ENCODE results near the gene HAUS1.

- TF ChIP-seq CTCF (conservative IDR thresholded peaks at IDR 0.05; ENCODE audit: low read depth in 2 of 2), result no peak
- TF ChIP-seq POLR2AphosphoS5 (IDR thresholded peaks at IDR 0.05; ENCODE audit: low read depth), result no peak
- no peak for TF ChIP-seq REST (IDR thresholded peaks at IDR 0.05; ENCODE audit: unreplicated experiment)
- TF ChIP-seq CREB1 (CRISPR knock-in tag; IDR thresholded peaks at IDR 0.05; ENCODE audit: low read depth), result no peak
- no peak for TF ChIP-seq EZH2phosphoT487 (IDR thresholded peaks at IDR 0.05; ENCODE audit: unreplicated experiment)
- TF ChIP-seq EZH2 (IDR thresholded peaks at IDR 0.05; ENCODE audit: low read depth, unreplicated experiment), result no peak
- no peak for TF ChIP-seq JUNB (IDR thresholded peaks at IDR 0.05; ENCODE audit: unreplicated experiment)
- TF ChIP-seq NANOG (IDR thresholded peaks at IDR 0.05; ENCODE audit: borderline replicate concordance), result no peak
Observed at GRCh38 chr18:46171331-46171730, 67.1 kb downstream of the HAUS1 start.

All from GM23338 (cell line).